ENCODE data around the gene RAD51D.

- no peak for TF ChIP-seq CTCF (IDR thresholded peaks at IDR 0.05)
- no peak for TF ChIP-seq POLR2A (IDR thresholded peaks at IDR 0.05)
These were observed 17.9 kb downstream of the RAD51D start for GRCh38 chr17:35101725-35102124.

Data from heart left ventricle (tissue), 13 donors.